Stimulated activated CD8-positive, alpha-beta memory T cell treated with anti-CD3 and anti-CD28 coated beads, Interleukin-4, amount 100 ng/mL, for 48 hours (primary cell): ENCODE data around the gene PTRHD1.

Experiments used
- DNase-seq: peaks from one replicate; pipeline ENCODE4 v3.0.0-alpha.2; 2020

The PTRHD1 gene

GRCh38 chr2:24749069-24749691 is 44.0 kb downstream of the PTRHD1 start:
- DNase-seq: no peak

GRCh38 chr2:24747299-24747698 is 45.9 kb downstream of the PTRHD1 start:
- DNase-seq: no peak

GRCh38 chr2:24745825-24746224 is 47.4 kb downstream of the PTRHD1 start:
- DNase-seq: no peak

- DNase-seq: no peak
These were observed 48.8 kb downstream of the PTRHD1 start for GRCh38 chr2:24744356-24744755.

- DNase-seq: no peak
These were observed 49.3 kb downstream of the PTRHD1 start for GRCh38 chr2:24743924-24744323.

GRCh38 chr2:24742730-24743129 is 50.5 kb downstream of the PTRHD1 start:
- no peak for DNase-seq

- DNase-seq: no peak
These were observed 53.0 kb downstream of the PTRHD1 start for GRCh38 chr2:24740142-24740541.
